Stimulated activated CD8-positive, alpha-beta memory T cell treated with anti-CD3 and anti-CD28 coated beads, Interleukin-2, amount 100 ng/mL, for 1 hour (primary cell): ENCODE measurements around the gene GNE.

Experiments used
- DNase-seq, 2 donors: peaks; one replicate each; pipeline ENCODE4 v3.0.0-alpha.2; 2020; ENCODE audit warnings: low read depth in 2 of 2

GNE gene

DNA sequence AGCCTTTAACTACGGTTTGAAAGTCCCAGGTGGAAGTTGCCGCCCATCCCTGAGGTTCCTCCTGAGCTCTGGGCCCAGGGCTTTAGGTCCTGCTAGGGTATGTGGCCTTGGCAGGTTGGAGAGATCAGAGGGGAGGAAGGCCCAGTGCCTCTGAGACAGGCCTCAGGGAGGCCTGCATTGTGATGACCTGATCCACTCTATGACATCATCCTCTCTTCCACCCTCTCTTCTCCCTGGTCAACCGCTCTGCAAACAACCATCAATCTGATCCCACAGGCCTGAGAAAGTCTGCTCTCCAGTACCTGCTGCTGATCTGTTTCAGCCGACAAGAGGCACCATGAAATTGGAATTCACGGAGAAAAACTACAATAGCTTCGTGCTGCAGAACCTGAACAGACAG is 89.1 kb downstream of the GNE start, which contains the start of gene CCIN:
TSS of gene CCIN (plus strand) at position 223 of the 400 bp plus-strand sequence. CDS start at position 338, 115 bp downstream.
- no peak for DNase-seq

DNA sequence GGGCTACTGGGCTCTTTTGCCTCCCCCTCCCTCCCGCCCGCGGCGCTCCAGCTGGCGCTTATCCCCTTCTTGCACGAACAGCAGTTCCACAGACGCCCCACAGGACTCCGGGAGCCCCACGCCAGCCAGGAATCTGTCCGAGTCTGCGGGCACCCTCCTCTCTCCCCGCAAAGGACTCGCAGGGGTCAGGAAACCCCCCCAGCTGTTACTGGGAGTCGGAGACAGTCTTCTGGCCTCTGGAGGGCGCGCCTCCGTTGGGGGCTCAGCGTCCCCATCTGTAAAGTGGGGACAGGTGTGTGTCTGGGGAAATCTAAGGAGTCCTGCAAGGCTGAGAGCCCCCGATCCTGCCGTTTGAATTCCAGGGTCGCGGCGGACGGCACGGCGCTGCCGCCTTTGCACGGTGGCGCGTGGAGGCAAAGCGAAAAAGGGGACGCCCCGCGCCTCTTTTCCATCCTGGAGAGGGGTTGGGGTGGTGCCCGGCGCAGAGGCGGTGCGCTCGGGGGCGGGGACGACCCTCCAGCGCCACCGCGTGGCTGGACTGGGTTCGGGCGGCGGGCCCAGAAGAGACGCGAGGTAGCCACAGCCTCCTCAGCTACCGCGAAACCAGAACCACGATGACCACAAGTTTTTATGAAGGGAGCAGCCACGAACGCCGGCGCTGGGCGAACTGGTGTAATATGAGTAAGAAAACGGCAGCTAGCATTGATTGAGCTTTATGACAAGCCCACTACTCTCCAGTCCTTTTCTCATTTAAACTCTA is 91.9 kb downstream of the GNE start:
- peak; percentile 71 for DNase-seq

DNA sequence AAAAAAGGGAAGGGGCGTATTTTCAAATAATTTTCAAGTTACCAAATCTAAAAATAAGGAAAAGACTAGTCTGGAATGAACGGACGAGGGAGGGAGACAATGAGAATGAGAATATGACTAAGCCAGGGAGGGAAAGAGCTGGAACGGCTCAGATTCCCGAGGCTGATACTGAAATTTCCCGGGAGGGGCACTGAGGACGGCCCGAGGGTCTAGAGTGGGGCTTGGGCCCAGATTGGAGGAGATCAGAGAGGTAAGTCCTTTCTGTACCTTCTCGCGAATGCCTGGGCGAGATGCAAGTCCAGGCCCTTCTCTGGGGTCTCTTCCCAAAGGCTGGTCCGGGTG is 92.5 kb downstream of the GNE start:
- DNase-seq = no peak

DNA sequence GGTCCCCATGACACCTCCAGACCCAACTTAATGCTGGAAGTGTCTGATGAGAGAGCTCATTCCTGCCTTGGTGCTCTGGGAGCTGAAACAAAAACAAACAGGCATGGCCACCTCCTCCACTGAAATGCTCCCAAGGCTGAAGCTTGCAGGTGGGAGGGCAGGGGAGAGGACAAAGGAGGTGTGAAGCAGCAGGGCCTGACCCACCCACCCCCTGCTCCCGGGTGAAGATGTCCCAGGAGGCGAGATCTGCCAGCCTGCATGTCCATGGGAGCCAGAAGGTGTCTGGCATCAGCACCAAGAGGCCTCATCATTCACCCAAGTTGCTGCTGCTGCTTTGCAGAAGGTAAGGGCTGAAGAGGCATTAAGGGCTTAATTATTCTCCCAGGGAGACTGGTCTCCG is 93.3 kb downstream of the GNE start:
- no peak for DNase-seq
